Pancreas (tissue), 10 donors: ENCODE results near the gene SASH1. TPM values are rescaled to one million over a fixed set of nuclear protein-coding genes. Genes with fewer than 3 reads are reported as not detected.

Source experiments
- ATAC-seq, 4 donors: fragments of 200-7000 bp; cut with Tn5 transposase; one replicate each; pipeline versions ENCODE4 v1.8.0 to v1.9.1; 2020; ENCODE audit warnings: mild to moderate bottlenecking in 4 of 4, moderate library complexity in 4 of 4
- DNase-seq, 6 donors: peaks; one replicate each; pipeline ENCODE4 v3.0.0-alpha.2; 2020
- FAIRE-seq: peaks from 2 replicates; lab custom pipeline; 2012; peaks lifted over from hg19 to GRCh38; lab: Jason Lieb, UNC
- H3K27ac ChIP-seq, 4 donors: fragments of 200-600 bp; sonication (generic); 1 replicate in 3 of 4; 2 replicates in 1 of 4; pipeline versions ENCODE4 v1.5.0 to v1.8.0; 2020
- H3K27me3 ChIP-seq, 4 donors: fragments of 200-600 bp; one replicate each; pipeline ENCODE4 v1.8.0; 2021
- H3K36me3 ChIP-seq, 3 donors: fragments of 200-600 bp; sonication (generic) in 1 of 3; one replicate each; pipeline versions ENCODE4 v1.5.0 to v1.8.0; 2020 to 2021
- H3K4me1 ChIP-seq, 3 donors: fragments of 200-600 bp; one replicate each; pipeline ENCODE4 v1.8.0; 2021
- H3K4me3 ChIP-seq, 4 donors: fragments of 200-600 bp; sonication (generic) in 2 of 4; one replicate each; pipeline versions ENCODE4 v1.5.0 to v1.8.0; 2020 to 2021
- H3K9me3 ChIP-seq, 4 donors: fragments of 200-600 bp; one replicate each; pipeline ENCODE4 v1.8.0; 2021
- WGBS, 2 donors: extraction: QIAGEN DNeasy Blood & Tissue Kit; methylation state at CpG; one replicate each; pipeline ENCODE4 v1.1.7; 2013; 5-methylcytosine and 5-hydroxymethylcytosine counted together
- intact Hi-C, 3 donors: fragments of 100-400 bp; cut with DNase I; formaldehyde crosslinking; loops; one replicate each; pipeline versions ENCODE4 v1.11.1 to v1.14.2; 2022
- polyA plus RNA-seq, 2 donors: library from polyadenylated mRNA; stranded (reverse); fragments of 200-250 nt; gene quantifications; one replicate each; pipeline ENCODE4 v1.2.3, GENCODE V29; 2013
- total RNA-seq, 6 donors: library from RNA; stranded (reverse); fragmentation: NEBNext Ultra II Directional in 4 of 6; extraction: Animal tissue kit (Norgen Biotek cat#: 25700) in 4 of 6; gene quantifications; one replicate each; pipeline versions ENCODE4 v1.2.1 to v1.2.4, GENCODE V29; 2021 to 2023
- TF ChIP-seq, protein P1 (sequence below), 4 donors: fragments of 200-600 bp; sonication (generic) in 3 of 4; IDR thresholded peaks; one replicate each; pipeline versions ENCODE4 v1.5.0 to v1.8.0; 2021; ENCODE audit warnings: antibody characterized with exemption in 4 of 4
- donor health status: healthy with polysubstance abuse.
- donor health status: DM: no; HTN: no; CAD: no; lungs with moderate emphysema.
- donor health status: DM: no; HTN: no; CAD: no.
- donor health status: control.
- donor health status: control.
- donor health status: Bipolar disorder and iron deficiency.
- donor health status: DM: yes; HTN: yes; CAD: no.
- donor health status: DM: no; HTN: no; CAD: no.
- donor health status: DM: no; HTN: no; CAD: no.
- donor health status: DM: yes; HTN: yes; CAD: no.

The SASH1 gene
- total and polyA plus RNA-seq, 8 donors, result 5.1 to 15.3 (median 8.9) TPM

GRCh38 chr6:148336901-148337300 lies 5.7 kb upstream of the SASH1 start:
- TF ChIP-seq, protein P1, sequence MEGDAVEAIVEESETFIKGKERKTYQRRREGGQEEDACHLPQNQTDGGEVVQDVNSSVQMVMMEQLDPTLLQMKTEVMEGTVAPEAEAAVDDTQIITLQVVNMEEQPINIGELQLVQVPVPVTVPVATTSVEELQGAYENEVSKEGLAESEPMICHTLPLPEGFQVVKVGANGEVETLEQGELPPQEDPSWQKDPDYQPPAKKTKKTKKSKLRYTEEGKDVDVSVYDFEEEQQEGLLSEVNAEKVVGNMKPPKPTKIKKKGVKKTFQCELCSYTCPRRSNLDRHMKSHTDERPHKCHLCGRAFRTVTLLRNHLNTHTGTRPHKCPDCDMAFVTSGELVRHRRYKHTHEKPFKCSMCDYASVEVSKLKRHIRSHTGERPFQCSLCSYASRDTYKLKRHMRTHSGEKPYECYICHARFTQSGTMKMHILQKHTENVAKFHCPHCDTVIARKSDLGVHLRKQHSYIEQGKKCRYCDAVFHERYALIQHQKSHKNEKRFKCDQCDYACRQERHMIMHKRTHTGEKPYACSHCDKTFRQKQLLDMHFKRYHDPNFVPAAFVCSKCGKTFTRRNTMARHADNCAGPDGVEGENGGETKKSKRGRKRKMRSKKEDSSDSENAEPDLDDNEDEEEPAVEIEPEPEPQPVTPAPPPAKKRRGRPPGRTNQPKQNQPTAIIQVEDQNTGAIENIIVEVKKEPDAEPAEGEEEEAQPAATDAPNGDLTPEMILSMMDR (IDR thresholded peaks at IDR 0.05), result no peak
- DNase-seq, result no peak
- no peak overlapping the region for H3K27ac ChIP-seq
- intact Hi-C loops, result no loop called here
- H3K4me1 ChIP-seq, result peaks cover 0 to 6% (median 0%) of the 10 kb centered on the region in 3 donors
- WGBS, 2 donors, result 93 to 98% methylated on average over 8 to 9 of the region's 9 CpGs
- H3K9me3 ChIP-seq, result no peaks in the 10 kb centered on the region
- no peak for FAIRE-seq
- ATAC-seq, result no peak
- no peak overlapping the region for H3K4me3 ChIP-seq
- no peaks in the 10 kb centered on the region for H3K36me3 ChIP-seq
- H3K27me3 ChIP-seq, result no peaks in the 10 kb centered on the region

GRCh38 chr6:148339766-148340165 lies 2.9 kb upstream of the SASH1 start:
- Histone ChIP-seq H3K4me3 (no peak overlapping the region), H3K4me1 (peaks cover 0 to 7% (median 0%) of the 10 kb centered on the region in 3 donors), H3K9me3 (no peaks in the 10 kb centered on the region), H3K27me3 (no peaks in the 10 kb centered on the region), H3K36me3 (no peaks in the 10 kb centered on the region), H3K27ac (no peak overlapping the region)
- WGBS, 2 donors, result 93 to 96% methylated on average over 5 of the region's 5 CpGs
- intact Hi-C loops, result no loop called here
- DNase-seq, result no peak
- no peak for FAIRE-seq
- ATAC-seq, result no peak
- TF ChIP-seq, protein P1 (IDR thresholded peaks at IDR 0.05), result no peak

DNA sequence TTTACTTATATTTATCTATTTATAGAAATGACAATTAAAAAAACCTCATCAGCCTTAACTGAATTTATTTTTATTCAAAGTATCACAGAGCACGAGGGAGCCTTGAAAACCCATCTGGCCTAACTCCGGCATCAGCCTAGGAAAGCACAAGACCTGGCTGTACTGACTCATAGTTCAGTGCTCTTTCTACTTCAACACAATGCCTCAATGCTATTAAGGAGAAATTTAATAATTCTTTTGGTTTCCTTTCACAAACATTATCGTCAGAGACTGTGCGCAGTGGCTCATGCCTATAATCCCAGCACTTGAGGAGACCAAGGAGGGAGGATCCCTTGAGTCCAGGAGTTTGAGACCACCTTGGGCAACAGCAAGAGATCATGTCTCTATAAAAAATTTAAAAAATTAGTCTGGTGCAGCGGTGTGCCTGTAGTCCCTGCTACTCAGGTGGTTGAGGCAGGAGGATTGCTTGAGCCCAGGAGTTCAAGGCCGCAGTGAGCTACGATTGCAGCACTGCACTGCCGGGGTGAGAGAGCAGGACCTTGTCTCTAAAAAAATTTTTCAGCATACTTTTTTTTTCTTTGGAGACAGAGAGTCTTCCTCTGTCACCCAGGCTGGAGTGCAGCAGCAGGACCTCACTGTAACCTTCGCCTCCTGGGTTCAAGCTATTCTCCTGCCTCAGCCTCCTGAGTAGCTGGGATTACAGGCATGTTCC lies 1.9 kb upstream of the SASH1 start:
- WGBS, 2 donors, result 94 to 97% methylated on average over 9 of the region's 9 CpGs
- H3K4me3 ChIP-seq, result no peak overlapping the region
- FAIRE-seq (no peak), ATAC-seq (no peak), DNase-seq (no peak)
- no peaks in the 10 kb centered on the region for H3K36me3 ChIP-seq
- TF ChIP-seq, protein P1 (IDR thresholded peaks at IDR 0.05), result no peak
- intact Hi-C loops, result no loop called here
- H3K27me3 ChIP-seq, result no peaks in the 10 kb centered on the region
- no peak overlapping the region for H3K27ac ChIP-seq
- no peaks in the 10 kb centered on the region for H3K9me3 ChIP-seq
- peaks cover 0 to 7% (median 3%) of the 10 kb centered on the region in 3 donors for H3K4me1 ChIP-seq

- no peak for DNase-seq
- 1 to 4% methylated on average over 8 of the region's 8 CpGs for WGBS, 2 donors
- ATAC-seq, result no peak
- Histone ChIP-seq H3K4me1 (peaks cover 0 to 7% (median 3%) of the 10 kb centered on the region in 3 donors), H3K4me3 (peak overlapping the region; percentile 51 to 64 (median 60)), H3K27me3 (no peaks in the 10 kb centered on the region), H3K27ac (peak overlapping the region; percentile 81 to 94 (median 86)), H3K9me3 (no peaks in the 10 kb centered on the region), H3K36me3 (no peaks in the 10 kb centered on the region)
- FAIRE-seq, result no peak
- intact Hi-C loops, result no loop called here
- TF ChIP-seq, protein P1 (IDR thresholded peaks at IDR 0.05), result no peak
Observed at GRCh38 chr6:148342100-148342349, 613 bp upstream of the SASH1 start.

GRCh38 chr6:148343047-148343782 lies 577 bp downstream of the SASH1 start:
- peak in 5 of 6 donors; percentile 13 to 72 (median 27) for DNase-seq
- TF ChIP-seq, protein P1 (IDR thresholded peaks at IDR 0.05), result no peak
- H3K36me3 ChIP-seq, result no peaks in the 10 kb centered on the region
- H3K4me1 ChIP-seq, result peaks cover 0 to 7% (median 3%) of the 10 kb centered on the region in 3 donors
- H3K27ac ChIP-seq, result peak overlapping the region in 2 of 4 donors; percentile 85 to 94
- intact Hi-C loops, result no loop called here
- 0 to 2% methylated on average over 29 to 34 of the region's 34 CpGs for WGBS, 2 donors
- H3K4me3 ChIP-seq, result peak overlapping the region; percentile 51 to 64 (median 60)
- no peaks in the 10 kb centered on the region for H3K9me3 ChIP-seq
- ATAC-seq, result no peak
- no peaks in the 10 kb centered on the region for H3K27me3 ChIP-seq
- no peak for FAIRE-seq
